ENCODE results near the gene RCCD1. TPM values are rescaled to one million over a fixed set of nuclear protein-coding genes. Genes with fewer than 3 reads are reported as not detected.

Gene RCCD1
- total and polyA plus RNA-seq, 9 of the 15 experiments (the other 6 are each of a cell fraction or from before 2014, with no cell fraction given) = 11.1 to 51.4 (median 24.7) TPM

DNA sequence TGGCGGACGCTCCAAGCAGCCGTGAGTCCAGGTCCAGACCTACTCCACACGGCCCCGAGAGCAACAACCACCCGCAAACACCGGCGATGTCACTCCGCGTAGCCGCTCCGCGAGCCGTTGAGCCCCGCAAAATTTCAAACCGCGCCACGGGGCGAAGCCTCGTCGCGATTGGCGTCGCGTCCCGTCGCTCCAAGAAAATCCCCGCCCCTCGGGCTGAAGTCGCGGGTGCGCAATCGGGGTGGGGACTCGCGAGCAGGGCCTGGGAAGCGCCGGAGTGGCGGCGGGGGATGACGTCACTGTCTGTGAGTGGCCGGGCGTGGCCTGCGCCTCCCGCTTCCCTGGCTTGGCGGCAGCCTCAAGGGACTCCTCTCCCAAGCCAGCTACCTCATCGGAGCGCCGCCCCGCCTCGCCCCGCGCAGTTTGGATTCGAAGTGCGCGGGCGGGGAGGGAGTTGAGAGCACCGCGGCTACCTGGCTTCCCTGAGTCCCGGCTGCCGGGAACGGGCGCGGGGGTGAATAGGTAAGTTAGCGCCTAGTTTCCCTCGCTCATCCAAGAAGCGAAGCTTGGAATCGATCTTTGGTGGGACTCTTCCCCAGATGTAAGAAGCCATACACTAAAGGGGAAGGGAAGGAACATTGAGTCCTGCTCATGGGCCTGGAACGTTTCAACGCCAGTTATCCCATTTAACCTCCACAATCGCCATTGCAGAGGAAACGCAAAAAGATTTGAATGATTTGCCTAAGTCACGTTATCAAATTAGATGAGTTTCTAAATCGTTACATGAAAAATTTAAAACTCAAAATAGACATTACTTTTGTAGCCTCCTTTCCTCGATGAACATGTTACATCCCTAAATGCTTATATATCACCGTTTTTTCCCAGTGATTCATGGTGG lies 40.0 kb downstream of the RCCD1 start, which contains the start of gene PRC1 (continued):
- TF ChIP-seq FOXK1 (CRISPR knock-in tag; IDR thresholded peaks at IDR 0.05; ENCODE audit: borderline replicate concordance) (0 out of 2 replicates have a peak, but pooled peaks have one; percentile 60), XRCC3 (IDR thresholded peaks at IDR 0.05) (no peak), SRSF3 (IDR thresholded peaks at IDR 0.05; ENCODE audit: insufficient read depth, low read length) (no peak), IRF1 (CRISPR knock-in tag; IDR thresholded peaks at IDR 0.05; ENCODE audit: borderline replicate concordance) (0 out of 2 replicates have a peak, but pooled peaks have one; percentile 78), ZNF224 (CRISPR knock-in tag; IDR thresholded peaks at IDR 0.05) (0 out of 2 replicates have a peak, but pooled peaks have one; percentile 50), SP1 (CRISPR knock-in tag; IDR thresholded peaks at IDR 0.05) (peak; percentile 95), ZNF133 (CRISPR knock-in tag; IDR thresholded peaks at IDR 0.05) (no peak), PHF8 (IDR thresholded peaks at IDR 0.05; ENCODE audit: borderline replicate concordance, low read length) (peak; percentile 86; the same call in 1 of the 2 replicates), KAT7 (CRISPR knock-in tag; IDR thresholded peaks at IDR 0.05; ENCODE audit: borderline replicate concordance) (peak; percentile 88; the same call in 1 of the 2 replicates), GMEB1 (CRISPR knock-in tag; IDR thresholded peaks at IDR 0.05) (peak; percentile 62), ETV5 (CRISPR knock-in tag; IDR thresholded peaks at IDR 0.05; ENCODE audit: low read depth) (peak; percentile 78), BHLHE40 (IDR thresholded peaks at IDR 0.05; ENCODE audit: low read length) (no peak), NFRKB (IDR thresholded peaks at IDR 0.05; ENCODE audit: low read depth) (peak; percentile 67; the same call in 1 of the 2 replicates), HDAC1 (IDR thresholded peaks at IDR 0.05) (peak in 1 of 2 experiments; percentile 67; a peak in 2 of 4 replicates), ZBED1 (IDR thresholded peaks at IDR 0.05) (peak; percentile 21), RNF2 (IDR thresholded peaks at IDR 0.05) (peak; percentile 43; the same call in 1 of the 2 replicates), SMAD3 (CRISPR knock-in tag; conservative IDR thresholded peaks at IDR 0.05) (no peak), NFIX (CRISPR knock-in tag; IDR thresholded peaks at IDR 0.05; ENCODE audit: low read depth) (peak; percentile 43; the same call in 1 of the 2 replicates), BRCA1 (IDR thresholded peaks at IDR 0.05) (no peak), BRCA1 (CRISPR knock-in tag; IDR thresholded peaks at IDR 0.05) (no peak)
- TF ChIP-seq, protein P1, sequence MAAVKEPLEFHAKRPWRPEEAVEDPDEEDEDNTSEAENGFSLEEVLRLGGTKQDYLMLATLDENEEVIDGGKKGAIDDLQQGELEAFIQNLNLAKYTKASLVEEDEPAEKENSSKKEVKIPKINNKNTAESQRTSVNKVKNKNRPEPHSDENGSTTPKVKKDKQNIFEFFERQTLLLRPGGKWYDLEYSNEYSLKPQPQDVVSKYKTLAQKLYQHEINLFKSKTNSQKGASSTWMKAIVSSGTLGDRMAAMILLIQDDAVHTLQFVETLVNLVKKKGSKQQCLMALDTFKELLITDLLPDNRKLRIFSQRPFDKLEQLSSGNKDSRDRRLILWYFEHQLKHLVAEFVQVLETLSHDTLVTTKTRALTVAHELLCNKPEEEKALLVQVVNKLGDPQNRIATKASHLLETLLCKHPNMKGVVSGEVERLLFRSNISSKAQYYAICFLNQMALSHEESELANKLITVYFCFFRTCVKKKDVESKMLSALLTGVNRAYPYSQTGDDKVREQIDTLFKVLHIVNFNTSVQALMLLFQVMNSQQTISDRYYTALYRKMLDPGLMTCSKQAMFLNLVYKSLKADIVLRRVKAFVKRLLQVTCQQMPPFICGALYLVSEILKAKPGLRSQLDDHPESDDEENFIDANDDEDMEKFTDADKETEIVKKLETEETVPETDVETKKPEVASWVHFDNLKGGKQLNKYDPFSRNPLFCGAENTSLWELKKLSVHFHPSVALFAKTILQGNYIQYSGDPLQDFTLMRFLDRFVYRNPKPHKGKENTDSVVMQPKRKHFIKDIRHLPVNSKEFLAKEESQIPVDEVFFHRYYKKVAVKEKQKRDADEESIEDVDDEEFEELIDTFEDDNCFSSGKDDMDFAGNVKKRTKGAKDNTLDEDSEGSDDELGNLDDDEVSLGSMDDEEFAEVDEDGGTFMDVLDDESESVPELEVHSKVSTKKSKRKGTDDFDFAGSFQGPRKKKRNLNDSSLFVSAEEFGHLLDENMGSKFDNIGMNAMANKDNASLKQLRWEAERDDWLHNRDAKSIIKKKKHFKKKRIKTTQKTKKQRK (IDR thresholded peaks at IDR 0.05; ENCODE audit: borderline replicate concordance, low read depth, low read length) = no peak
- TF ChIP-seq, protein P2, sequence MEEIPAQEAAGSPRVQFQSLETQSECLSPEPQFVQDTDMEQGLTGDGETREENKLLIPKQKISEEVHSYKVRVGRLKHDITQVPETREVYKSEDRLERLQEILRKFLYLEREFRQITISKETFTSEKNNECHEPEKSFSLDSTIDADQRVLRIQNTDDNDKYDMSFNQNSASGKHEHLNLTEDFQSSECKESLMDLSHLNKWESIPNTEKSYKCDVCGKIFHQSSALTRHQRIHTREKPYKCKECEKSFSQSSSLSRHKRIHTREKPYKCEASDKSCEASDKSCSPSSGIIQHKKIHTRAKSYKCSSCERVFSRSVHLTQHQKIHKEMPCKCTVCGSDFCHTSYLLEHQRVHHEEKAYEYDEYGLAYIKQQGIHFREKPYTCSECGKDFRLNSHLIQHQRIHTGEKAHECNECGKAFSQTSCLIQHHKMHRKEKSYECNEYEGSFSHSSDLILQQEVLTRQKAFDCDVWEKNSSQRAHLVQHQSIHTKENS (CRISPR knock-in tag; IDR thresholded peaks at IDR 0.05) = no peak

Measured in K562 (cell line).